MG63 (cell line): ENCODE results near the gene C16orf86. TPM values are rescaled to one million over a fixed set of nuclear protein-coding genes. Genes with fewer than 3 reads are reported as not detected.
A peak's percentile ranks its signal among the peaks of the same experiment; 100 is the strongest.

Experiments
- DNase-seq: peaks from one replicate; pipeline ENCODE4 v3.0.0-alpha.2; 2020
- H3K27me3 ChIP-seq: fragments of 250-450 bp; sonication (Bioruptor Pico); 2 replicates; pipeline ENCODE4 v1.5.1; 2020; ENCODE audit warnings: mild to moderate bottlenecking, moderate library complexity
- H3K36me3 ChIP-seq: fragments of 250-450 bp; sonication (Bioruptor Pico); 2 replicates; pipeline ENCODE4 v1.5.1; 2020; ENCODE audit warnings: mild to moderate bottlenecking, moderate library complexity
- H3K4me3 ChIP-seq: fragments of 250-450 bp; sonication (Bioruptor Pico); 2 replicates; pipeline ENCODE4 v1.5.1; 2020; ENCODE audit warnings: mild to moderate bottlenecking, moderate library complexity
- H3K9me3 ChIP-seq: fragments of 250-450 bp; sonication (Bioruptor Pico); 2 replicates; pipeline ENCODE4 v1.5.1; 2020; ENCODE audit warnings: mild to moderate bottlenecking, moderate library complexity
- total RNA-seq: library from RNA; depleted of rRNA; stranded (reverse); fragments of >200 nt; shearing (Covaris generic); gene quantifications from 2 replicates; pipeline ENCODE4 v1.2.3, GENCODE V29; 2014; ENCODE audit warnings: low replicate concordance

The C16orf86 gene
- total RNA-seq, 1 experiment from 2014 or later, result not detected

- Histone ChIP-seq H3K27me3 (no peaks in the 10 kb centered on the region), H3K4me3 (no peak overlapping the region), H3K9me3 (no peaks in the 10 kb centered on the region), H3K36me3 (no peaks in the 10 kb centered on the region)
- DNase-seq, result no peak
Measured at GRCh38 chr16:67661886-67662652, 4.5 kb upstream of the C16orf86 start.

- DNase-seq, result no peak
- no peaks in the 10 kb centered on the region for H3K9me3 ChIP-seq
- H3K27me3 ChIP-seq, result no peaks in the 10 kb centered on the region
- no peak overlapping the region for H3K4me3 ChIP-seq
- H3K36me3 ChIP-seq, result no peaks in the 10 kb centered on the region
Measured at GRCh38 chr16:67662653-67663010, 4.0 kb upstream of the C16orf86 start.

DNA sequence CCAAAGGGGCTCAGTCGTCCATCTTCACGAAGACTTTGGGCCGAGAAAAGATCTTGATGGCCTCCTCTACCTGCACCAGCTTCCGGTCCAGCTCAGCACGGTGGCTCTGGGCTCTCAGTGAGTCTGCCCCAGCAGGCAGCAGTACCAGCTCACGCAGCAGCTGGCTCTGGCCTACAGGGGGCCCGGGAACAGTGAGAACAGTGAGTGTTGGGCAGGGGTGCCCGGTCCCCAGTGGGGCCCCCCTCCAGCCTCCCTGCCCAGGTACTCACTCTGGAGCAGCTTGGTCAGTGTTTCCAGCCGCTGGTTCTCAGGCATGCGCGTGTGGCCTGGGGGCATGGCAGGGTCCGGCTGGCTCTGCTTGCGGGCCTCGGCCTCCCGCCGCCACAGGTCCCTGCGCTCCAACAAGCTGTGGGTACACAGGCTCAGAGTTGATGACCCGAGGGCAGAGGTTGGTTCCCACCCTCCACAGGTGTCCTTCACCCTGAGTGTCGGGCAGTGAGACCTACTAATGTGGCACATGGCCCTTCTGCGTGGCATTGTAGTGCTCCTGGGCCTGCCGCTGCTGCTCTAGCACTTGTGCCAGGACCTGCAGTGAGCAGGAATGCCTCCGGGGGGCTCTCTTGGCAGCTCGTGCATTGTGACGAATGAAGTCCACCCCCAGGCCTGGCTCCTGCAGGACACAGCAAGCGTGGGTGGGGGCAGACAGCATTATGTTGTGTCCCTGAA is 3.3 kb upstream of the C16orf86 start:
- H3K4me3 ChIP-seq, result no peak overlapping the region
- H3K36me3 ChIP-seq, result no peaks in the 10 kb centered on the region
- H3K27me3 ChIP-seq, result no peaks in the 10 kb centered on the region
- H3K9me3 ChIP-seq, result no peaks in the 10 kb centered on the region
- no peak for DNase-seq

GRCh38 chr16:67663877-67664222 is 2.8 kb upstream of the C16orf86 start:
- H3K4me3 ChIP-seq, result no peak overlapping the region
- no peaks in the 10 kb centered on the region for H3K9me3 ChIP-seq
- no peaks in the 10 kb centered on the region for H3K36me3 ChIP-seq
- DNase-seq, result no peak
- no peaks in the 10 kb centered on the region for H3K27me3 ChIP-seq

DNA sequence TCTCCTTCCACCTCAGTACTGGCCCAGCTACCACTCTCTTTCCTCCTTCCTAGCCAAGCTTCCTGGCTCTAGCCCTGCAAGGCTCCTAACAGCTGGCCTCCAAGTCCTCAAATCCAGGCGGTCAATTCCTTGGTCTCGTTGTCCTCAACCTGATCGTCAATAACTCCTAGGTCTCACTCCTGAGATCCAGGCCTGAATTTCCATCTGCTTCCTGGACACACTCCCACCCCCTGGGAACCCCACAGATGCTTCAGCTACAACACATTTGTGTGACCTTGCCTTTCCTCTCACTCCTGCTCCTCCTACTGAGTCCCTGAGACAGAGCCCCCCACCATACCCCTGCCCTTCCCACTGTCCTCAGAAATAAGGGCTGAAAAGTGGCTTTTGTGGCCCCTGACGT is 2.4 kb upstream of the C16orf86 start:
- Histone ChIP-seq H3K36me3 (no peaks in the 10 kb centered on the region), H3K9me3 (no peaks in the 10 kb centered on the region), H3K27me3 (no peaks in the 10 kb centered on the region), H3K4me3 (no peak overlapping the region)
- DNase-seq, result no peak

- Histone ChIP-seq H3K27me3 (no peaks in the 10 kb centered on the region), H3K4me3 (no peak overlapping the region), H3K36me3 (no peaks in the 10 kb centered on the region), H3K9me3 (no peaks in the 10 kb centered on the region)
- DNase-seq, result no peak
Measured at GRCh38 chr16:67664871-67665270, 1.7 kb upstream of the C16orf86 start.

DNA sequence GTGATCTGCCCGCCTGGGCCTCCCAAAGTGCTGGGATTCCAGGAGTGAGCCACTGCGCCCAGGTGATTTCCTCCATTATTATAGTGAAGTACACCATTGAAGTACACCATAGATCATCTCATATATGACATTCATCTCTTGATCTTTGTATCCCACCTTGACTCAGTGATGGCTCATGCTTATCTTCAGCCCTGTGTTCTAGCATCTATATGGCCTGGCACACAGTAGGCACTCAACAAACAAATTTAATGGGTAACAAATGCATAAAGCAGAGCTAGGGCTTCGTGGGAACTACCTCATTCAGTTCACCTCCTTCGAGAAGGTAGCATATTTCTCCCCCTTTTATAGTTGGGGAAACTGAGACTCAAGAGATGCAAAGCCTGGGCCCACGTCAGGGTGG is 1.0 kb upstream of the C16orf86 start:
- Histone ChIP-seq H3K4me3 (peak overlapping the region; percentile 59), H3K27me3 (no peaks in the 10 kb centered on the region), H3K36me3 (no peaks in the 10 kb centered on the region), H3K9me3 (no peaks in the 10 kb centered on the region)
- no peak for DNase-seq

DNA sequence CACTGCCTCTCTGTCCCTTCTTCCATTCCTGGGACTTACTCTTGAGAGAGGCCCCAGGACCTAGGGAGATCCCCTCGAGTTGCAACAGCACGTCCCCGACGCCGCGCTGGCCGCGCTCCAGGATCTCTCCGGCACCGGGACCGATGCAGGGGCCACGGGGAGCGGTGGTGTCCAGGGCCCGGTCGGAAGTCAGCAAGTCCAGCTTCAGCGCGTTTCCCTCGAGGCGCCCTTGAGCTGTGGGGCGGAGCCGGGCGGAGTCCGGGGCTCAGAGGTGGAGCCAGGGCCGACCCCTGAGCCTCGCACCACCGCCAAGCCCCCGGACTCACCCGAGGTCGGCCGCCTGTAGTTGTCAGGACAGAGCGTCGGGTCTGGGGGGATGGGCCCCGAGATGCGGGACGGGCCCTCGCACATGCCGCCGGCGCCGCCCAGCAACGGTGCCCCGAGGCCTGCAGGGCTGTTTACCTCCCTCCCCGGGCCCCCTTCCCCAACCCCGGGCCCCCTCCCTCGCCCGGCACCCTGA is 522 bp upstream of the C16orf86 start:
- Histone ChIP-seq H3K9me3 (no peaks in the 10 kb centered on the region), H3K4me3 (peak overlapping the region; percentile 59), H3K36me3 (no peaks in the 10 kb centered on the region), H3K27me3 (no peaks in the 10 kb centered on the region)
- peak; percentile 24 for DNase-seq

GRCh38 chr16:67667453-67667816 is 821 bp downstream of the C16orf86 start:
- no peak for DNase-seq
- no peaks in the 10 kb centered on the region for H3K9me3 ChIP-seq
- no peaks in the 10 kb centered on the region for H3K27me3 ChIP-seq
- no peak overlapping the region for H3K4me3 ChIP-seq
- H3K36me3 ChIP-seq, result no peaks in the 10 kb centered on the region

- H3K4me3 ChIP-seq, result no peak overlapping the region
- no peaks in the 10 kb centered on the region for H3K36me3 ChIP-seq
- H3K9me3 ChIP-seq, result no peaks in the 10 kb centered on the region
Measured at GRCh38 chr16:67667817-67668494, 1.3 kb downstream of the C16orf86 start.

DNA sequence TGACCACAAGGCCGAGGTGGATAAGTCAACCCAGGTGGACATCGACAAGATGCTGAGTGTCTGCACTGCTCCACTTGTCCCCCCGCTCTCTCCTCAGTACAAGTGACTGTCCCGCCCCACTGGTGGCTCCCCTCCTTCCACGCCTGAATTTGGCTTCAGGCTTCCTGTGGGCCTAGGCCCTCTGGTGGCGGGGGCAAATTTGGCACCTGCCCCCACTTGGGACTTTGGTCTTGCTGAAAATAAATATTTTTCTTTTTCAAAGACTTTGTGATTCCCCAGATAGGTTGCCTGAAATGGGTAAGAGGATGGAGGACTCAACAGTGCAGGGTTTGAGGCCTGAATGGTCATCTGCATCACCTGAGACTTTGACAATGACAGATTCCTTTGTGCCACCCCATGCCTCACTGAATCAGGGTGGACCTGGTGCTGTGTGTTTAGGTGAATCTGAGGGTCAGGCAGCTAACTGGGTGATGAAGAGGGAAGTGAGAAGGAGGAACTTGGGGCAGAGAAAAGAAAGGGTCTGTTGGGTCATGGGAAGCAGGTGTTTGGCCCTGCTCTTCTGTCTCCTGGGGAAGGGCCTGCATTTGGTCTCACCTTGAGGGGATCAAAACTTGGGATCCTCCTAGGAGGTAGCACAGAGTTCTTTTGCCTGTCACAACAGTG is 2.0 kb downstream of the C16orf86 start:
- DNase-seq, result no peak
- Histone ChIP-seq H3K36me3 (no peaks in the 10 kb centered on the region), H3K9me3 (no peaks in the 10 kb centered on the region), H3K27me3 (no peaks in the 10 kb centered on the region), H3K4me3 (no peak overlapping the region)

More at GRCh38 chr16:67667817-67668494, 1.3 kb downstream of the C16orf86 start:
- H3K27me3 ChIP-seq, result no peaks in the 10 kb centered on the region
- peak; percentile 76 for DNase-seq

- no peak for DNase-seq
- no peaks in the 10 kb centered on the region for H3K9me3 ChIP-seq
- H3K27me3 ChIP-seq, result no peaks in the 10 kb centered on the region
- H3K36me3 ChIP-seq, result no peaks in the 10 kb centered on the region
- H3K4me3 ChIP-seq, result no peak overlapping the region
Measured at GRCh38 chr16:67669499-67670101, 3.0 kb downstream of the C16orf86 start.

DNA sequence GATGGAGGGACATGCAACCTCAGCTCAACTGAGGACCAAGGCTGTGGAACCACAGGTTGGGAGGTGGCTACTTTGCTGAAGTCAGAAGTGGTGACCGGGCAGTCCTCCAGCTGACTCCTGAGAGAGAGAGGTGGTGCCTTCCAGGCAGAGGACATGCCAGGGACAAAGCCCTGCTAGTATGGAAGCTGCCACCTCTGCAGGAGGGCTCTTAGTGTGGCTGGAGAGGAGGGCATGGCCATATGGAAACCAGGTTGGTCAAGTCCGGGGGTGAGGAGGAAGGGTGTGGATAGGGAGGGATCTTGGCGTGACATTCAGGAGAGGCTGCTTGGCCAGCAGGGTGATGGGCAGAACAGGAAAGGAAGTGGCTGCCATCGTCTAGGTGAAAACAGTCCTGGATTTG is 5.7 kb downstream of the C16orf86 start:
- DNase-seq, result no peak
- Histone ChIP-seq H3K27me3 (no peaks in the 10 kb centered on the region), H3K4me3 (no peak overlapping the region), H3K9me3 (no peaks in the 10 kb centered on the region), H3K36me3 (no peaks in the 10 kb centered on the region)

GRCh38 chr16:67672739-67673662 is 6.4 kb downstream of the C16orf86 start:
- Histone ChIP-seq H3K36me3 (no peaks in the 10 kb centered on the region), H3K9me3 (no peaks in the 10 kb centered on the region), H3K27me3 (no peaks in the 10 kb centered on the region), H3K4me3 (no peak overlapping the region)
- DNase-seq, result peak; percentile 46

DNA sequence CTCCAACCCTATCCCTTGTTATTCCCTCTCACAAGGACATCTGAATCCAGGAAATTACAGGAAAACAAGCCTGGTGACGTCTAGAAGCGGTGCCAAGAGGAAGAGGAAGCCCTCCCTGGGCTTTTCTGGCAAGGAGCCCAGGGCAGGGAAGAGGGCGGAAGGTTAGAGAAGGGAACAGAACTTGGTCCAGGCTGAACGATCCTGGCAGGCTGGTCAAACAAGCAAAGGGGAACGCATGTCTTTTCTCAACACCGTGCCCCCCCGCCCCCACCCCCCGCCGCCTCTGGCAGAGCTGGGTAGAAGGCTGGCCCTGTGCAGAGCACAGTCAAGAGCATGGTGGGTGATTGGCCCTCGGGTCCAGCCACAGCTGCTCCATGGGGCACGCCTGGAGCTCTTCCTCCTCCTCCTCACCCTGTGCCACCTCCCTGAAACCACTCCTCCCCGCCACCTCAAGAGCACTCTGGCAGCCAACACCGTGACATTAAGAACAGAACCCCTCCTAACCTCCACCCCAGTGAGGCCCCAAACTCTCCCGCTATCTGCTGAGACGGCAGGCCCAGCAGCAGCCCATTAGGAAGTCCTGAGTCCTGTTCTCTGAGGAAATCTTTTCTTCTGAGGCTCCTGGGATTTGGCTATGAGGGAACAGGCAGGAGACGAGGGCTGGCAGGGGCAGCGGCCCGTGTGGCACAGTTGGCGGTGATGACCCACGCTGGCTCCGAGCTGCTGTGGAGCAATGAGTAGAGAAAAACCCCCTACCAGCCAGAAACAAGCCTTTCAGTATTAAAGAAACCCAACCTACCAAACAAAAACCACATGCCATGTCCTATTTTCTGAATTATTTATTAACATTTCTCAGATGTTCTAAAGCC is 7.3 kb downstream of the C16orf86 start:
- Histone ChIP-seq H3K36me3 (no peaks in the 10 kb centered on the region), H3K27me3 (no peaks in the 10 kb centered on the region)
- DNase-seq, result no peak

More for the DNA sequence above, 7.3 kb downstream of the C16orf86 start:
- Histone ChIP-seq H3K4me3 (no peak overlapping the region), H3K9me3 (no peaks in the 10 kb centered on the region)
